GM13976 (cell line): ENCODE results near the gene KCTD18.

ENCODE experiments used
- DNase-seq: peaks from one replicate; pipeline ENCODE4 v3.0.0; 2012; ENCODE audit warnings: low spot score
- in situ Hi-C: fragments of 300-500 bp; cut with MboI; formaldehyde crosslinking; loops from one replicate; pipeline ENCODE4 v1.12.0; 2022; ENCODE audit warnings: low sequenced_read_pairs, mixed read lengths, inconsistent platforms; ENCODE audit not compliant: unreplicated experiment
- TF ChIP-seq, protein P1 (sequence below): IDR thresholded peaks from 2 replicates; pipeline ENCODE4 v1.5.1; 2012; ENCODE audit warnings: borderline replicate concordance, mild to moderate bottlenecking; ENCODE audit not compliant: insufficient read depth; ENCODE audit errors: extremely low read depth, missing control alignments, control extremely low read depth

Gene KCTD18

DNA sequence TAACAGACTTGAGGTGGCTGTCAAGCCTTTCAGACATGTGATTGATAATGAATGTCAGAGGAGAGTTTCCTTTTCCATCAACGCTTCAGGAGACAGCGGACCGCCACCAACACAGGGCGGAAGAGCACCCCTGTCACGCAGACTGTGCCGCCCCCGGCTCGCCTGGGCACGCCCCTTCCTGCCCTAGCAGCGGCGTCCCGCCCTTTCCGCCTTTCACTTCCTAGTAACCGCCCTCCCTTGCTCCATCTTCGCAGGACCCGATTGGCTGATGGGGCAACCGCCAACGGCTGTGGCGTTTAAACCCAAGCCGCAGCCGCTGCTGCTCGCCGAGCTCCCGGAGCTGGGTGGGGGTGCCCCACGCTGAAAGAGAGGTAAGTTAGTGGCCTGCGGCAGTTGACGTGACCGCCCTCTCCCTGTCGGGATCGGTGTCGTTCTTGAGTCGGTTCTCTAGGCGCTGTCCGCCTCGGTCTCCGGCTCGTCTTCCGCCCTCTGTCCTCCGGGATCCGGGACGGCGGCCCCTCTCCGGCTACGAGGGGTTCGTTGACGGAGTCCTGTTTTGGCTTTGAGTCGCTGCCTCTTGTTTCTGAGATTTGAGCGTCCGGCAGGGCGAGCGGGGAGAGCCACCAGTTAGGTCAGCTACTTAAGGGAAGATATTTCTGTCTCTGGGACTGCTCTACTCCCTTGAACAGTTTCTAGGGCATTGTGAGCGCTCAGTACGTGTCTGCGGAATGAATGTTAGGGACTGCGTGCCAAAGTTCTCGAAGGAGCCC, 16.2 kb upstream of the KCTD18 start, which contains the start of gene SGO2:
SGO2 (plus strand) TSS at position 326 of the 770 bp plus-strand sequence. CDS start 6,769 bp downstream, outside the sequence.
- DNase-seq = peak; percentile 97
- TF ChIP-seq, protein P1, sequence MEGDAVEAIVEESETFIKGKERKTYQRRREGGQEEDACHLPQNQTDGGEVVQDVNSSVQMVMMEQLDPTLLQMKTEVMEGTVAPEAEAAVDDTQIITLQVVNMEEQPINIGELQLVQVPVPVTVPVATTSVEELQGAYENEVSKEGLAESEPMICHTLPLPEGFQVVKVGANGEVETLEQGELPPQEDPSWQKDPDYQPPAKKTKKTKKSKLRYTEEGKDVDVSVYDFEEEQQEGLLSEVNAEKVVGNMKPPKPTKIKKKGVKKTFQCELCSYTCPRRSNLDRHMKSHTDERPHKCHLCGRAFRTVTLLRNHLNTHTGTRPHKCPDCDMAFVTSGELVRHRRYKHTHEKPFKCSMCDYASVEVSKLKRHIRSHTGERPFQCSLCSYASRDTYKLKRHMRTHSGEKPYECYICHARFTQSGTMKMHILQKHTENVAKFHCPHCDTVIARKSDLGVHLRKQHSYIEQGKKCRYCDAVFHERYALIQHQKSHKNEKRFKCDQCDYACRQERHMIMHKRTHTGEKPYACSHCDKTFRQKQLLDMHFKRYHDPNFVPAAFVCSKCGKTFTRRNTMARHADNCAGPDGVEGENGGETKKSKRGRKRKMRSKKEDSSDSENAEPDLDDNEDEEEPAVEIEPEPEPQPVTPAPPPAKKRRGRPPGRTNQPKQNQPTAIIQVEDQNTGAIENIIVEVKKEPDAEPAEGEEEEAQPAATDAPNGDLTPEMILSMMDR = no peak
- in situ Hi-C loops = no loop called here

DNA sequence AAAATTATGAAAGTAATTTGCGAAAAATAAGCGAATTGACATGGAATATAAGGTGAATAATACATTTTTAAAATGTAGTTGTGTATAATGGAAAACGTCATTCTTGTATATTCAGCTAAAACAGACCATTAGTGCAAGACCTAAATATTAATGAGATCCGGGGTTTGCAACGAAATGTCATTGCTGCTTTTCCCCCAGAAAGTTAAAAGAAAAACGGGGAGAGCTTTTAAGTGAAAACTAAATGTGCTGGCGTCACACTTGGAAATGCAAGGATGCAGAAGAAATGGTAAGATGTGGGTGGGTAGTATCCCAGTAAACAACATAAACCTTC, 15.6 kb upstream of the KCTD18 start:
- DNase-seq = no peak
- TF ChIP-seq, protein P1 = no peak
- in situ Hi-C loops = no loop called here

DNA sequence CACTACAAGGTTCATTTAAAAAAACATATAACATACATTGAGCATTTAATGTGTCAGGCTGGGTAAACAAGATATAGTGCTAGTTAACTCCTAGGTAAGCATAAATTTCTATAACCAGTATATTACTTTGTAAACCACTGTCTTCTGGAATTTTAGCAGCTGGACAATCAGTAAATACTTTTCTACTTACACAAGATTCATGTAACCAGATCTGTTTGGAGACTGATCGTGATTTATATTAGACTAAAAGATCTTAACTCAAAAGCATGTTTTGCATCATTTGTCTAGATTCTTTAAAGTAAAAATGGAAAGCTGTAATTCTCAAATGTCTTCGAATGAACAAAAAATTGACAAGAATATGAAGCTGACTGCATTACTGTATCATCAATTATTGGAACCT, 15.2 kb upstream of the KCTD18 start:
- in situ Hi-C loops = no loop called here
- TF ChIP-seq, protein P1 = no peak

DNA sequence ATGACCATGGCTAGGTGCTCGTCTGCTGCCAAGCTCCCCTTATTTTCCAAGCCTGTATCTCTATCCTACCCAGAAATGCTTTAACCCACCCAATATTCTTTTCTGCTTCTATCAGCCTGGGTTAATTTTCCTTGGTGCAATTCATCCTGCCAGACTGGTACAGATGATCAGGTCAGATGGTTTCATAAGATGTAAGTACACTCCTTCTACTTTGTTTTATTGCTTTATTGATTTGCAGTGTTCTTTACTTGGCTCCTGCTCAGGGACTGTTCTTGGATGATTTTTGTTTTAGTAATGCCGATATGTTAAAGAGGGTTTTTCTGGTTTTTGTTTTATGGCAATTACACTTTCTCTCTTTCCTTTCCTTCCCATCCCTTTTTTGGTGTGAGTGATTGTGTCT, 13.7 kb upstream of the KCTD18 start:
- TF ChIP-seq, protein P1 = no peak
- DNase-seq = no peak
- in situ Hi-C loops = no loop called here

More for the DNA sequence above, 15.2 kb upstream of the KCTD18 start:
- no peak for DNase-seq

- in situ Hi-C loops = no loop called here
- DNase-seq = no peak
- TF ChIP-seq, protein P1 = no peak
Observed at GRCh38 chr2:200523158-200523557, 13.3 kb upstream of the KCTD18 start.

DNA sequence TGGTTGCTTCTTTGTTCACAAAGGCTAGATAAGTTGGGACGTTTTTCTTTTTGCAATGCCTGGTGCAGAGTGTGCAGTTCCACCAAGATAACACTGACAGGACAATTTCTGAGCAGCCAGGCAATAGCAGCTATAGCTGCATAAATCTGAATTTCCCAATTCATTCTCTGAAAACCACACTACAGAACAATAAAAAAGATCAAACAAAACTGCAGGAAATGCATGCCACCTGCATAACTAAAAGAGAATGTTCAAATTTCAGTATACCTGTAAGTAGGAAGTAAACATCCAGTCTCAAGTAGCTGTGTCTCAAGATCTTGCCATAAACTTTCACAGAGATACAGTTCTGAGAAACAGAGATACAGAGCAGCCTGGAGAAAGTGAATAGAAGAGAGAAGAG, 5.3 kb upstream of the KCTD18 start:
- in situ Hi-C loops = no loop called here
- TF ChIP-seq, protein P1 = no peak
- no peak for DNase-seq
